ENCODE results near the gene TELO2. TPM values are rescaled to one million over a fixed set of nuclear protein-coding genes. Genes with fewer than 3 reads are reported as not detected.

The TELO2 gene
- total RNA-seq = 19.6 TPM

DNA sequence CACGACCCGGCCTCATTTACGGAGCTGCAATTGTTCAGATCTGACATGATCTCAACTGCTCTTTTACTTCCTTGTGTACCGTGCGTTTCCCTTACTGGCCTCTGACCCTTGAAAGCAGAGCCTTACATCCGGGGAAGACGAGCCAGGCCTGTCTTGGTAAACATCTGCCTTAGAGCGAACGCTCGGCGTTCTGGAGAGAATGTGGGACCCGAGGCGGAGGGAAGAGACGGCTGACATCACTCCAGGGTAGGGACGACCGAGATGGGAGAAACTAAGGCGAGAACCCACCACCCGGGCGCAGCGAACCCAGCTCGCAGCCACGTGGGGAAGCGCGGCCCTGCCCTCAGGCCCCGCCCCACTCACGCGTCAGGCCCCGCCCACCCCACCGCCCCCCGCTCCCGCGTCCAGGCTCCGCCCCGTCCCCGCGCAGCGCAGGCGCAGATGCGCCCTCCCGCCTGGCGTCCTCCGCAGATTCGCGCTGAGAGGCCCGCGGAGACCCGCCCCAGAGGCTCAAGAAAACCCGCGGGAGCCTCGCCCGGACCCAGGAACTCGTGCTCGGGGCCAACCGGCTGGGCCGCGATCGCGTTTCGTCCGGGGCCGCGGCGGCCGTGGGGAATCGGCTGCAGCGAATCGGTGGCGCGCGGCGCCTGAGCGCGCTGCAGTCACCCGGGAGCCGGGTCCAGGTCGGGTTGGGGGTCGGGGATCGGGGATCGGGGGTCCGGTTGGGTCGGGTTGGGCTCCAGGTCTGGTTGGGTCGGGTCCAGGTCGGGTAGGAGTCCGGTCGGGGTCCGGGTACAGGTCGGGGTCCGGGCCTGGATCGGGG, at the start of gene TELO2:
TSS of gene TELO2 (plus strand) at position 438 of the 823 bp plus-strand sequence. CDS start 922 bp downstream, outside the sequence.

DNA sequence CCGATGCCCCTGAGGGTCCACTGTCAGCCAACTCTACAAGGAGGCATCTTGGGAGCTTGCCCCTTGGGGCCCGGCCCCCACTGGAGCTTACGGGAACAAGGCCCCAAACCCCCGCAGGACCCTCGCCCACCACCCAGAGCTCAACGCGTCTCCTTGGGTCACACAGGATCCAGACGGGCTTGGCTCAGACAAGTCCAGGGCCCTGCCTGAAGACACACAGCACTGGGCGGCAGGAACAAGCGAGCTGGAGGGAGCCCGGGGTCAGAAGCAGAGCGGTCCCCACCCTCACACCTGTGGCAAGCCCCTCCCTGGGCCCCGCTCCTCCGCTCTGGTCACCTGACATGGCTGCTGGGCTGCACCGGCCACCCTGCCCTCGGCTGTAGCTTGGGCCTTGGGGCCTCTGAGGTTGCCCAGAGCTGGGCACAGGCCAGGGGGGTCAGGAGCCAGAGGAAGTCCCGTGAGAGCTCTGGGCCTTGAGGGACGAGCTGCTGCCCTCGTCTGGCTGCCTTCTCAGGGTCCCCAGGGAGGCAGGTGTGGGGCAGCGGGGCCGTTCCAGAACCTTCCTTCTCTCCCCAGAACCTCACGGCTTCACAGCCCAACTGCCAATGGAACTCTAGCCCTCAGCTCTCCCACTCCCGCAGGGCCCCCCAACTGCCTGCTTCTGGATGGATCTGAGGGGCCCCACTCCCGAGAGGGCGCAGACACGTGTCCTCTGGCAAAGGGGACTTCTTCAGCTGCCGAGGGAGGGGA, 49.0 kb upstream of the TELO2 start, which contains the start of gene CCDC154:
TSS of gene CCDC154 (minus strand) at position 577 of the 750 bp plus-strand sequence. CDS start at position 343, 234 bp downstream.

DNA sequence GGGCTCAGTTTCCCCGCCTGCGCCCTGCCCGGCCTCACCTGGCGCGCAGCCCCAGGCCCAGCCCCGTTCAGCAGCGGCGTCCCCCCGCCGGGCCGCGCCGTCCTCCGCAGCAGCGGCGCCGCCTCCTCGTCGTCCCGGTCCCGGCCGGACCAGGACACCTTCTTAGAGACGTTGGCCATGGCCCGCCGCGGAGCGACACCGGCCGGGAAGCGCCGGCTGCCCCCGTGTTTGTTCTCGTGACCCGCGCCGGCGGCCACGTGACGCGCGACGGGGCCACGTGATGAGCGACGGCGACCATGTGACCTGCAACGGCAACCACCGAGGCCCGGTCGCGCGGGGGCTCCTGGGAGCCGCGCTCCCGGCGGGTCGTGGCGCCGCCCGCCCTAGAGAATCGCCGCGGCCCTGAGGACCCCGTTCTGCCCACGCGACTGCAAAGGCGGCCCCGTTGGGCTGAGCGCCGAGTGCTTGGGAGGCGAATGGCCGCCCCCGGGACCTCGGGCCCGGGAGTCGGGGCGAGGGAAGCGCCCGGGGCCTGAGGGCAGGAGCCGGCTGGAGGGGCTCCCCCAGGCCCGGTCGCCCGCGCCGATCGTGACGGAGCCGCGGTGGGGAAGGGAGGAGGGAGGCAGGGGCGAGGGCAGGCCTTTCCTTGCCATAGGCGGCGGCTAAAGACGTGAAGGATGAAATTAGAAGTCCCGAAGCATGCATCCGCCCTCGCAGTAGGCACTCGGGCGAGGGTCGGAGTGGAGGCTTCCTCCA, 18.2 kb upstream of the TELO2 start, which contains the start of gene CLCN7:
TSS of gene CLCN7 (minus strand) at position 233 of the 756 bp plus-strand sequence. CDS start at position 179, 54 bp downstream.

DNA sequence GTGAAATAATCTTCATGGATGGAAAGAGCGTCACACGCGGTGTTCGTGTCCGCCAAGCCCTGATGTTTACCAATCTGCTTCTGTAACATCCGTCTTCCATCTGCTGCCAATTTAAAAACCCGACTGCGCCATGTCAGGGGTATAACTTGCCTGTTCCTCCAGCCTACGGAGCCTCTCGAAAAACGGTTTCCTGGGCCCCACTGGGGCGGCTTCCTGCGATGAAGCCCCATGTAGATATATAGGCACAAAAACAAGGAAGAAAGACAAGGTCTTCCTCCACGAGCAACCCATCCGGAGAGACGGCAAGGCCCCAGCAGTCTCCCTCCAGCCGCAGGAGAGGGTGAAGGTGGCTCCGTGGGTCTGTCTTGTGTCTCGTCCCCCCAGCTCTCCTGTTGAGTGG, 4.5 kb upstream of the TELO2 start, which contains the start of gene PTX4:
TSS of gene PTX4 (minus strand) at position 326 of the 400 bp plus-strand sequence. CDS start at position 291, 35 bp downstream.

DNA sequence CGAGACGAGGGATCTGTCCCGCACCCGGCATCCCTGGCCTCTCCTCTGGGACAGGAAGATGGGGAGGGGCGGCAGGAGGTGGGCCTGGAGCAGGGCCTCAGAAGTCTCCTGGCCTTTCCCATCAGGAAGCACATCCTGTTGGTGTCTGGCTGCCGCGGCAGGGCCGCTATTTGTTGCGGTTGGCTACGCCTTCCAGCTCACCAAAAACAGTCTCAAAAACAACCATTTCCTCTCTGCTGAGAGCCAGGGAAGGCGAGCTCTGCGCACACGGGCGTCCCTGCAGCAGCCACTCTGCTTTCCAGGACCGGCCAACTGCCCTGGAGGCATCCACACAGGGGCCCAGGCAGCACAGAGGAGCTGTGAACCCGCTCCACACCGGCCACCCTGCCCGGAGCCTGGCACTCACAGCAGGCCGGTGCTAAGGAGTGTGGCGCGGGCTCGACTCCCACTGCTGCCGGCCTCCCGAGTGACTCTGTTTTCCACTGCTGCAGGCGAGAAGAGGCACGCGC, 40.3 kb downstream of the TELO2 start, which contains the start of gene TMEM204:
TSS of gene TMEM204 (plus strand) at position 224 of the 509 bp plus-strand sequence. CDS start 610 bp downstream, outside the sequence.

Other genes starting within 250 kb of the TELO2 start
- gene TPSD1, start 237.3 kb upstream of the TELO2 start, total RNA-seq = not detected
- gene UBE2I, start 183.7 kb upstream of the TELO2 start, total RNA-seq = 48.7 TPM
- gene BAIAP3, start 159.7 kb upstream of the TELO2 start, total RNA-seq = 61.8 TPM
- gene TSR3, start 141.5 kb upstream of the TELO2 start, total RNA-seq = 43.6 TPM
- 31.1 TPM for gene GNPTG, start 141.4 kb upstream of the TELO2 start, total RNA-seq
- gene UNKL, start 78.7 kb upstream of the TELO2 start, total RNA-seq = 16.4 TPM
- gene UQCC4, start 72.6 kb upstream of the TELO2 start, total RNA-seq = 12.0 TPM
- not detected for gene PERCC1, start 62.3 kb upstream of the TELO2 start, total RNA-seq
- 0.23 TPM for gene CCDC154, start 48.8 kb upstream of the TELO2 start, total RNA-seq
- 47.3 TPM for gene CLCN7, start 18.3 kb upstream of the TELO2 start, total RNA-seq
- gene PTX4, start 4.4 kb upstream of the TELO2 start, total RNA-seq = 0.23 TPM
- 3.2 TPM for gene TMEM204, start 40.3 kb downstream of the TELO2 start, total RNA-seq
- gene IFT140, start 118.7 kb downstream of the TELO2 start, total RNA-seq = 42.7 TPM
- gene CRAMP1, start 119.0 kb downstream of the TELO2 start, total RNA-seq = 10.1 TPM
- gene JPT2, start 184.9 kb downstream of the TELO2 start, total RNA-seq = 35.1 TPM
- 85.8 TPM for gene MAPK8IP3, start 212.8 kb downstream of the TELO2 start, total RNA-seq